CD4-positive, alpha-beta T cell treated with Interleukin-15 for 1 hour (primary cell): ENCODE data around the gene CCDC13.
"Not testable (repeated sequence)": the region's sequence is repeated elsewhere in the genome, so short reads cannot be mapped to it uniquely, and the experiment has no call there.

ENCODE experiments used
- DNase-seq: peaks from one replicate; pipeline ENCODE4 v3.0.0-alpha.2; 2020

Gene CCDC13

GRCh38 chr3:42772670-42773408 lies at the start of gene CCDC13:
TSS of gene CCDC13 (minus strand) at chr3:42773253. CDS start at chr3:42758345, 14,908 bp downstream.
- DNase-seq: peak; percentile 94

- DNase-seq: no peak
These were observed 49.8 kb upstream of the CCDC13 start for GRCh38 chr3:42822828-42823227.

- DNase-seq: no peak
These were observed 47.6 kb upstream of the CCDC13 start for GRCh38 chr3:42820746-42821051.

- no peak for DNase-seq
These were observed 46.4 kb upstream of the CCDC13 start for GRCh38 chr3:42819351-42819965.

- DNase-seq: no peak
These were observed 42.8 kb upstream of the CCDC13 start for GRCh38 chr3:42815826-42816225.

GRCh38 chr3:42814914-42815507 lies 42.0 kb upstream of the CCDC13 start:
- no peak for DNase-seq

- no peak for DNase-seq
These were observed 41.2 kb upstream of the CCDC13 start for GRCh38 chr3:42814246-42814645.

GRCh38 chr3:42811118-42811883 lies 38.2 kb upstream of the CCDC13 start:
- not testable (repeated sequence) for DNase-seq

GRCh38 chr3:42810706-42811105 lies 37.7 kb upstream of the CCDC13 start:
- DNase-seq: not testable (repeated sequence)

GRCh38 chr3:42809202-42809601 lies 36.1 kb upstream of the CCDC13 start, which contains the start of gene ACKR2:
TSS of gene ACKR2 (plus strand) at chr3:42809445. CDS start at chr3:42864503, 55,058 bp downstream.
- DNase-seq: no peak

- DNase-seq: no peak
These were observed 34.9 kb upstream of the CCDC13 start for GRCh38 chr3:42807929-42808328.

GRCh38 chr3:42805141-42805821 lies 32.2 kb upstream of the CCDC13 start:
- no peak for DNase-seq

GRCh38 chr3:42804831-42805132 lies 31.7 kb upstream of the CCDC13 start:
- no peak for DNase-seq

- DNase-seq: peak; percentile 94
These were observed 31.2 kb upstream of the CCDC13 start, which contains the start of gene HIGD1A for GRCh38 chr3:42804106-42804830. TSS of gene HIGD1A (minus strand) at chr3:42804490. CDS start at chr3:42794253, 10,237 bp downstream.

GRCh38 chr3:42803414-42804105 lies 30.5 kb upstream of the CCDC13 start:
- no peak for DNase-seq

GRCh38 chr3:42802876-42803413 lies 29.9 kb upstream of the CCDC13 start:
- no peak for DNase-seq

GRCh38 chr3:42801784-42802183 lies 28.7 kb upstream of the CCDC13 start:
- DNase-seq: no peak

- no peak for DNase-seq
These were observed 28.1 kb upstream of the CCDC13 start for GRCh38 chr3:42801048-42801620.

- no peak for DNase-seq
These were observed 27.2 kb upstream of the CCDC13 start for GRCh38 chr3:42800251-42800650.

- DNase-seq: no peak
These were observed 26.3 kb upstream of the CCDC13 start for GRCh38 chr3:42799376-42799775.

- DNase-seq: no peak
These were observed 23.4 kb upstream of the CCDC13 start for GRCh38 chr3:42796332-42796885.
